Peyer's patch (tissue), 4 donors: ENCODE measurements around the gene SF3A2. TPM values are rescaled to one million over a fixed set of nuclear protein-coding genes. Genes with fewer than 3 reads are reported as not detected.

Source experiments
- DNase-seq, 3 donors: peaks; one replicate each; pipeline ENCODE4 v3.0.0-alpha.2; 2017 to 2019
- H3K27ac ChIP-seq, 4 donors: fragments of 200-600 bp; sonication (generic); one replicate each; pipeline ENCODE4 v1.5.1; 2016 to 2019
- H3K27me3 ChIP-seq, 2 donors: fragments of 200-600 bp; sonication (generic); one replicate each; pipeline ENCODE4 v1.5.1; 2019
- H3K36me3 ChIP-seq, 3 donors: fragments of 200-600 bp; sonication (generic); one replicate each; pipeline ENCODE4 v1.5.1; 2016 to 2019
- H3K4me1 ChIP-seq, 4 donors: fragments of 200-600 bp; sonication (generic); one replicate each; pipeline ENCODE4 v1.5.1; 2016 to 2019
- H3K4me3 ChIP-seq, 4 donors: fragments of 200-600 bp; sonication (generic); 1 replicate in 3 of 4; 2 replicates in 1 of 4; pipeline ENCODE4 v1.5.1; 2016 to 2019; ENCODE audit warnings: mild to moderate bottlenecking in 1 of 4
- H3K9me3 ChIP-seq, 4 donors: fragments of 200-600 bp; sonication (generic); one replicate each; pipeline ENCODE4 v1.5.1; 2016 to 2019; ENCODE audit warnings: mild to moderate bottlenecking in 1 of 4
- POLR2A ChIP-seq, 2 donors: fragments of 450-650 bp; IDR thresholded peaks; one replicate each; pipeline ENCODE4 v1.5.1; 2017; ENCODE audit warnings: antibody characterized with exemption in 2 of 2, mild to moderate bottlenecking in 2 of 2, moderate library complexity in 2 of 2
- total RNA-seq, 4 donors: library from RNA; depleted of rRNA; stranded (reverse); fragments of >200 nt; gene quantifications; one replicate each; pipeline ENCODE4 v1.1.0, GENCODE V29; 2016
- TF ChIP-seq, protein P1 (sequence below), 6 experiments: fragments of 450-650 bp in 4 of 6; fragments of 200-600 bp in 2 of 6; sonication (generic) in 1 of 6; IDR thresholded peaks; one replicate each; pipeline ENCODE4 v1.5.1; 2017 to 2019; ENCODE audit warnings: antibody characterized with exemption in 6 of 6, mild to moderate bottlenecking in 3 of 6, moderate library complexity in 1 of 6

The SF3A2 gene
- total RNA-seq, 4 donors from 2014 or later, result 38.7 to 133 (median 72.3) TPM

DNA sequence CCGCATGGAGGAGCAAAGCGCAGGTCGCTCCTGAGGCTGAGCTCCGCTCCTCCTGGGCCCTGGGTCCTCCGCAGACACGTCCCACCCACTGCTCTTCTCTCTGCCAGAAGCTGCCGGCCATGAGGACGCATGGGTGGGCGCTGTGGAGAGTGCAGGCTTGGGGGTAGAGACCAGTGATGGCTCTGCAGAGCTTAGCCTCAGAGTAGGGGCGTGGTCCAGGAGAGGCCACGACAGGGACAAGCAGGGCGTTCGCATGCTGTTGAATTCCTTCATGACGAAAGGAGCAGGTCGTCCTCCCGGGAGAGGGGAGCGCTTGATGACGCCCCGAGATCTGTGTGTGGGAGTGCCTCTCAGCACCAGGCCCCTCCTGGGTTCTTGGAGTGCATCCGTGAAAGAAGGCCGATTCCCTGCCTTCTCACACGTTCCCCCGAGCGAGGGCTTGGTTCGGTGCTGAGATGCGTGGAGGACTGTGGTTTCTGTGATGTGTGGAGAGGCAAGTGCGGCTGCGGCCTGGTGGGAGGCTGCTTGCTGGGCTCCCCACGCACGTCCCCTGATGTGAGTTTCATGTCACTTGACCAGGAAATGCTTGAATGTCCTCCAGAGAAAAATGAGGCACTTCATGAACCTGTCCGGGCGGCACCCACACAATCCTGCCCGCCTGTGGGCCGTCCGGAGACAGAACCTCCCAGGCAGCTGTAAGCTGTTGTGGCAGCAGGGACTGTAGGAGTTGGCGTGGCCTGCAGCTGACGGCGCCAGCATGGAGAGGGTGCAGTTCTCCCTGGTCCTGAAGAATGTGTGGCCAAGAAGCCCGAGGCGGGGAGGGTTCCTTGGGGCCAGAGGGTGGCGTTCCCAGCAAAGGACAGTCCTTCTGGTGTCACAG is 4.5 kb downstream of the SF3A2 start:
- Histone ChIP-seq H3K27me3 (no peaks in the 10 kb centered on the region), H3K27ac (peak overlapping the region; percentile 8 to 74 (median 72)), H3K36me3 (peaks cover 0 to 29% (median 0%) of the 10 kb centered on the region in 3 donors), H3K9me3 (no peaks in the 10 kb centered on the region), H3K4me1 (peaks cover 18 to 69% (median 38%) of the 10 kb centered on the region in 4 donors), H3K4me3 (peak overlapping the region in 2 of 4 donors; percentile 3 to 33)
- TF ChIP-seq, protein P1, sequence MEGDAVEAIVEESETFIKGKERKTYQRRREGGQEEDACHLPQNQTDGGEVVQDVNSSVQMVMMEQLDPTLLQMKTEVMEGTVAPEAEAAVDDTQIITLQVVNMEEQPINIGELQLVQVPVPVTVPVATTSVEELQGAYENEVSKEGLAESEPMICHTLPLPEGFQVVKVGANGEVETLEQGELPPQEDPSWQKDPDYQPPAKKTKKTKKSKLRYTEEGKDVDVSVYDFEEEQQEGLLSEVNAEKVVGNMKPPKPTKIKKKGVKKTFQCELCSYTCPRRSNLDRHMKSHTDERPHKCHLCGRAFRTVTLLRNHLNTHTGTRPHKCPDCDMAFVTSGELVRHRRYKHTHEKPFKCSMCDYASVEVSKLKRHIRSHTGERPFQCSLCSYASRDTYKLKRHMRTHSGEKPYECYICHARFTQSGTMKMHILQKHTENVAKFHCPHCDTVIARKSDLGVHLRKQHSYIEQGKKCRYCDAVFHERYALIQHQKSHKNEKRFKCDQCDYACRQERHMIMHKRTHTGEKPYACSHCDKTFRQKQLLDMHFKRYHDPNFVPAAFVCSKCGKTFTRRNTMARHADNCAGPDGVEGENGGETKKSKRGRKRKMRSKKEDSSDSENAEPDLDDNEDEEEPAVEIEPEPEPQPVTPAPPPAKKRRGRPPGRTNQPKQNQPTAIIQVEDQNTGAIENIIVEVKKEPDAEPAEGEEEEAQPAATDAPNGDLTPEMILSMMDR (IDR thresholded peaks at IDR 0.05), result peak in 1 of 6 experiments; percentile 2
- no peak for TF ChIP-seq POLR2A (IDR thresholded peaks at IDR 0.05)
- DNase-seq, result no peak

DNA sequence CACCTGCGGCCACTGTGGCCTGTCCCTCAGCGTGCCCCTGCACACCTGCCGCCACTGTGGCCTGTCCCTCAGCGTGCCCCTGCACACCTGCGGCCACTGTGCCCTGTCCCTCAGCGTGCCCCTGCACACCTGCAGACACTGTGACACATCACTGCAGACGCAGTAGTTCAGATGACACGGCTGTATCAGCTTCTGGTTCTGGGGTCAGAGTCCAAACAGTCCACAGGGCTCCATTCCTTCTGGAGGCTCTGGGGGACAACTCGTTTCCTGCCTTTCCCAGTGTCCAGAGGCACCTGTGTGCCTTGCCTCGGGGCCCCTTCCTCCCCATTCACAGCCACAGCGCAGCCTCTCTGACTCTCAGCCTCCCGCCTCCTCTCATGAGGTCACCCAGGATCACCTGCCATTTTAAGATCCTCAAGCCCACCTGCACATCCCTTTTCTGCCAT is 5.5 kb downstream of the SF3A2 start:
- Histone ChIP-seq H3K36me3 (peaks cover 0 to 38% (median 0%) of the 10 kb centered on the region in 3 donors), H3K4me3 (no peak overlapping the region), H3K27ac (peak overlapping the region in 3 of 4 donors; percentile 56 to 74 (median 74)), H3K27me3 (no peaks in the 10 kb centered on the region), H3K4me1 (peaks cover 18 to 69% (median 38%) of the 10 kb centered on the region in 4 donors), H3K9me3 (no peaks in the 10 kb centered on the region)
- TF ChIP-seq POLR2A (IDR thresholded peaks at IDR 0.05), result peak; percentile 62 to 73
- TF ChIP-seq, protein P1 (IDR thresholded peaks at IDR 0.05), result peak in 1 of 6 experiments; percentile 7
- DNase-seq, result peak in 2 of 3 donors; percentile 77 to 88

DNA sequence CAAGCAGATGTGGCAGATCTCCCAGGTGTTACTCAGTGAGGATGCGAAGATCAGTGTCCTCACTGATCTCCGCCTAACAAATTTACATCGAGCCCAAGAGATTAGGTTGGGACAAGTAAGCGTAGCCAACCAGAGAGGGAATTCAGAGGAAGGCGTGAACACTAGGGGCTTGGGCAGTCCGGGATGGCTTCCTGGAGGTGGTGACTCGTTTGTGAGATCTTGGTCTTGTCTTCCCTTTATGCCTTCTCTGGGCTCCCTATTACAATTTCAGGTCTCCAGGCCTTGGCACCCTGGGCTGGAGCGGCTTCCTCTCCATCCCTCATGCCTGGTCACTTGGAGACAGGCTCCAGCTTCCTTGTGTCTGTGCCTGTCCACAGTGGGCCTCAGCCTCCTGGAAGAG is 6.2 kb downstream of the SF3A2 start:
- peak overlapping the region in 3 of 4 donors; percentile 56 to 74 (median 74) for H3K27ac ChIP-seq
- peaks cover 15 to 63% (median 35%) of the 10 kb centered on the region in 4 donors for H3K4me1 ChIP-seq
- no peaks in the 10 kb centered on the region for H3K9me3 ChIP-seq
- peaks cover 0 to 45% (median 0%) of the 10 kb centered on the region in 3 donors for H3K36me3 ChIP-seq
- no peak for DNase-seq
- H3K4me3 ChIP-seq, result no peak overlapping the region
- H3K27me3 ChIP-seq, result no peaks in the 10 kb centered on the region
- TF ChIP-seq POLR2A (IDR thresholded peaks at IDR 0.05), result no peak
- TF ChIP-seq, protein P1 (IDR thresholded peaks at IDR 0.05), result no peak

- Histone ChIP-seq H3K27me3 (no peaks in the 10 kb centered on the region), H3K9me3 (no peaks in the 10 kb centered on the region), H3K4me3 (no peak overlapping the region), H3K27ac (peak overlapping the region in 2 of 4 donors; percentile 5 to 74), H3K4me1 (peaks cover 14 to 56% (median 29%) of the 10 kb centered on the region in 4 donors), H3K36me3 (peaks cover 0 to 52% (median 0%) of the 10 kb centered on the region in 3 donors)
- TF ChIP-seq, protein P1 (IDR thresholded peaks at IDR 0.05), result no peak
- peak in 1 of 2 donors; percentile 26 for TF ChIP-seq POLR2A (IDR thresholded peaks at IDR 0.05)
- DNase-seq, result peak in 2 of 3 donors; percentile 77
Measured at GRCh38 chr19:2243274-2244124, 6.9 kb downstream of the SF3A2 start.

DNA sequence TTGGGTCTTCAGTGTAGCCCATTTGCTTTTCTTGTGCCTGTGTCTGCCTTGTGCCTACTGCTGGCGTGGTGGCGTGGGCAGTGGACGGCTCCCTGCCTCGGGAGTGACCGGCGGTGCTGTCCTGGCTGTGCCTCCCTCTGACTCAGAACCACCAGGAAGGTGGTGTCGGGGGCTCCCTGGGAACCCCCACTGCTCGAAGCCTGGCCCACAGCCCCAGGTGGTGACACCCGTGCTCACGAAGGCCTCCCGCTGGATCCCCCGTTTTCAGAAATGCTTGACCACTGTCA is 7.4 kb downstream of the SF3A2 start:
- peaks cover 0 to 56% (median 0%) of the 10 kb centered on the region in 3 donors for H3K36me3 ChIP-seq
- TF ChIP-seq, protein P1 (IDR thresholded peaks at IDR 0.05), result no peak
- peak in 1 of 2 donors; percentile 0 for TF ChIP-seq POLR2A (IDR thresholded peaks at IDR 0.05)
- H3K4me1 ChIP-seq, result peaks cover 9 to 51% (median 25%) of the 10 kb centered on the region in 4 donors
- no peaks in the 10 kb centered on the region for H3K27me3 ChIP-seq
- H3K4me3 ChIP-seq, result no peak overlapping the region
- peak overlapping the region in 1 of 4 donors; percentile 74 for H3K27ac ChIP-seq
- DNase-seq, result no peak
- no peaks in the 10 kb centered on the region for H3K9me3 ChIP-seq
